Measurements from ENCODE around the gene OR10C1.

OR10C1 gene

GRCh38 chr6:29403801-29404200, 35.3 kb upstream of the OR10C1 start:
- Histone ChIP-seq H3K27me3 (ENCODE audit: insufficient read depth, low read length) (no peaks in the 10 kb centered on the region), H3K27ac (ENCODE audit: low read depth, low read length, poor library complexity, severe bottlenecking) (no peak overlapping the region)
- TF ChIP-seq EZH2 (IDR thresholded peaks at IDR 0.05; ENCODE audit: borderline replicate concordance, low read length) (no peak), CTCF (IDR thresholded peaks at IDR 0.05; ENCODE audit: low read length) (no peak)

GRCh38 chr6:29414588-29414987, 24.5 kb upstream of the OR10C1 start, which contains the start of gene OR12D1:
OR12D1 (plus strand) TSS chr6:29414928.
- H4K20me1 ChIP-seq (ENCODE audit: insufficient read depth, low read length), result no peaks in the 10 kb centered on the region

More at GRCh38 chr6:29403801-29404200, 35.3 kb upstream of the OR10C1 start:
- no peaks in the 10 kb centered on the region for H3K36me3 ChIP-seq (ENCODE audit: insufficient read depth, low read length)
- H2AFZ ChIP-seq (ENCODE audit: low read length), result no peak overlapping the region
- H3K4me1 ChIP-seq (ENCODE audit: insufficient read depth, low read length, severe bottlenecking), result no peaks in the 10 kb centered on the region
- H3K4me2 ChIP-seq (ENCODE audit: low read length), result no peak overlapping the region
- H4K20me1 ChIP-seq (ENCODE audit: insufficient read depth, low read length), result no peaks in the 10 kb centered on the region
- H3K9me2 ChIP-seq (ENCODE audit: low read depth, low read length), result no peaks in the 10 kb centered on the region
- no peak overlapping the region for H3K9ac ChIP-seq (ENCODE audit: low read length)
- no peaks in the 10 kb centered on the region for H3F3A ChIP-seq (ENCODE audit: insufficient read depth, low read length)
- no peaks in the 10 kb centered on the region for H3K9me3 ChIP-seq (ENCODE audit: low read length)
- H3K4me3 ChIP-seq (ENCODE audit: low read depth, low read length, poor library complexity, severe bottlenecking), result no peak overlapping the region
- no peaks in the 10 kb centered on the region for H3K79me2 ChIP-seq (ENCODE audit: insufficient read depth, low read length)

GRCh38 chr6:29419516-29419915, 19.6 kb upstream of the OR10C1 start:
- H3K4me1 ChIP-seq (ENCODE audit: insufficient read depth, low read length, severe bottlenecking), result no peaks in the 10 kb centered on the region
- no peak for TF ChIP-seq EZH2 (IDR thresholded peaks at IDR 0.05; ENCODE audit: borderline replicate concordance, low read length)
- no peak for TF ChIP-seq CTCF (IDR thresholded peaks at IDR 0.05; ENCODE audit: low read length)
- H3K79me2 ChIP-seq (ENCODE audit: insufficient read depth, low read length), result no peaks in the 10 kb centered on the region
- H2AFZ ChIP-seq (ENCODE audit: low read length), result no peak overlapping the region
- H3K4me3 ChIP-seq (ENCODE audit: low read depth, low read length, poor library complexity, severe bottlenecking), result no peak overlapping the region
- no peaks in the 10 kb centered on the region for H4K20me1 ChIP-seq (ENCODE audit: insufficient read depth, low read length)
- no peaks in the 10 kb centered on the region for H3K36me3 ChIP-seq (ENCODE audit: insufficient read depth, low read length)
- no peaks in the 10 kb centered on the region for H3K9me2 ChIP-seq (ENCODE audit: low read depth, low read length)
- H3K9ac ChIP-seq (ENCODE audit: low read length), result no peak overlapping the region
- no peaks in the 10 kb centered on the region for H3F3A ChIP-seq (ENCODE audit: insufficient read depth, low read length)
- H3K27ac ChIP-seq (ENCODE audit: low read depth, low read length, poor library complexity, severe bottlenecking), result no peak overlapping the region
- H3K27me3 ChIP-seq (ENCODE audit: insufficient read depth, low read length), result no peaks in the 10 kb centered on the region
- no peak overlapping the region for H3K4me2 ChIP-seq (ENCODE audit: low read length)
- 0 out of 2 replicates have a peak, but pooled peaks cover 2% of the 10 kb centered on the region for H3K9me3 ChIP-seq (ENCODE audit: low read length)

More at GRCh38 chr6:29414588-29414987, 24.5 kb upstream of the OR10C1 start, which contains the start of gene OR12D1:
- Histone ChIP-seq H3K4me2 (ENCODE audit: low read length) (no peak within 1 kb of the TSS), H2AFZ (ENCODE audit: low read length) (no peak within 1 kb of the TSS), H3K9me3 (ENCODE audit: low read length) (no peaks in the 10 kb centered on the region), H3K4me3 (ENCODE audit: low read depth, low read length, poor library complexity, severe bottlenecking) (no peak within 1 kb of the TSS), H3K4me1 (ENCODE audit: insufficient read depth, low read length, severe bottlenecking) (no peaks in the 10 kb centered on the region), H3K27ac (ENCODE audit: low read depth, low read length, poor library complexity, severe bottlenecking) (no peak within 1 kb of the TSS), H3K36me3 (ENCODE audit: insufficient read depth, low read length) (no peaks in the 10 kb centered on the region), H3K9ac (ENCODE audit: low read length) (no peak within 1 kb of the TSS), H3K27me3 (ENCODE audit: insufficient read depth, low read length) (no peaks in the 10 kb centered on the region), H3K9me2 (ENCODE audit: low read depth, low read length) (no peaks in the 10 kb centered on the region), H3F3A (ENCODE audit: insufficient read depth, low read length) (no peaks in the 10 kb centered on the region), H3K79me2 (ENCODE audit: insufficient read depth, low read length) (no peaks in the 10 kb centered on the region)
- no peak for TF ChIP-seq CTCF (IDR thresholded peaks at IDR 0.05; ENCODE audit: low read length)
- TF ChIP-seq EZH2 (IDR thresholded peaks at IDR 0.05; ENCODE audit: borderline replicate concordance, low read length), result no peak
